PC-9 (cell line): ENCODE measurements around the gene TNS4.

ENCODE experiments used
- CTCF ChIP-seq: fragments of 200-600 bp; sonication (generic); conservative IDR thresholded peaks from 2 replicates; pipeline ENCODE4 v1.6.1; 2017; ENCODE audit warnings: mixed run types, antibody characterized with exemption, mild to moderate bottlenecking, moderate library complexity
- EZH2 ChIP-seq: fragments of 200-600 bp; sonication (generic); IDR thresholded peaks from 2 replicates; pipeline ENCODE4 v1.8.0; 2017; ENCODE audit warnings: antibody characterized with exemption, low read depth

- TF ChIP-seq EZH2 (no peak), CTCF (no peak)
Observed at GRCh38 chr17:40460604-40460967, 40.8 kb downstream of the TNS4 start.
